Fibroblast of the conjunctiva (primary cell): Measurements from ENCODE around the gene PDSS1.
"Not testable (repeated sequence)": the region's sequence is repeated elsewhere in the genome, so short reads cannot be mapped to it uniquely, and the experiment has no call there.

Source experiments
- DNase-seq: peaks from one replicate; pipeline ENCODE4 v3.0.0-alpha.2; 2010; ENCODE audit warnings: low read depth

Gene PDSS1

GRCh38 chr10:26697163-26697921 is at the start of gene PDSS1:
Gene PDSS1, plus strand, starts transcription at chr10:26697701. Its CDS starts 11 bp downstream, at chr10:26697712.
- DNase-seq = peak; percentile 28

GRCh38 chr10:26648245-26648636 is 49.3 kb upstream of the PDSS1 start:
- DNase-seq = not testable (repeated sequence)

GRCh38 chr10:26650406-26650805 is 47.1 kb upstream of the PDSS1 start:
- DNase-seq = no peak

- DNase-seq = not testable (repeated sequence)
These were observed 46.0 kb upstream of the PDSS1 start for GRCh38 chr10:26651476-26651875.

GRCh38 chr10:26653004-26653403 is 44.5 kb upstream of the PDSS1 start:
- DNase-seq = no peak

GRCh38 chr10:26655746-26656145 is 41.8 kb upstream of the PDSS1 start:
- no peak for DNase-seq

- DNase-seq = no peak
These were observed 34.6 kb upstream of the PDSS1 start for GRCh38 chr10:26662864-26663263.

GRCh38 chr10:26665080-26666048 is 32.1 kb upstream of the PDSS1 start:
- DNase-seq = no peak

GRCh38 chr10:26675873-26676257 is 21.6 kb upstream of the PDSS1 start:
- DNase-seq = no peak

- DNase-seq = no peak
These were observed 17.9 kb upstream of the PDSS1 start for GRCh38 chr10:26679588-26679987.

GRCh38 chr10:26681076-26681475 is 16.4 kb upstream of the PDSS1 start:
- DNase-seq = no peak

- not testable (repeated sequence) for DNase-seq
These were observed 15.5 kb upstream of the PDSS1 start for GRCh38 chr10:26681971-26682370.

GRCh38 chr10:26682931-26683330 is 14.6 kb upstream of the PDSS1 start:
- DNase-seq = no peak

GRCh38 chr10:26684667-26685264 is 12.7 kb upstream of the PDSS1 start:
- DNase-seq = peak; percentile 14

GRCh38 chr10:26685441-26685840 is 12.1 kb upstream of the PDSS1 start:
- DNase-seq = no peak

- no peak for DNase-seq
These were observed 8.1 kb upstream of the PDSS1 start for GRCh38 chr10:26689399-26689798.

- DNase-seq = no peak
These were observed 6.6 kb upstream of the PDSS1 start for GRCh38 chr10:26690731-26691475.

GRCh38 chr10:26694536-26694935 is 3.0 kb upstream of the PDSS1 start:
- DNase-seq = not testable (repeated sequence)

- peak; percentile 18 for DNase-seq
These were observed 727 bp upstream of the PDSS1 start for GRCh38 chr10:26696786-26697162.

- no peak for DNase-seq
These were observed 564 bp downstream of the PDSS1 start for GRCh38 chr10:26697922-26698608.

- no peak for DNase-seq
These were observed 1.4 kb downstream of the PDSS1 start for GRCh38 chr10:26698909-26699308.
